Stimulated activated naive CD4-positive, alpha-beta T cell treated with Interleukin-2 at 50 U/mL for 16 hours (primary cell): ENCODE measurements around the gene PLXNA4.

Experiments
- DNase-seq: peaks from one replicate; lab custom pipeline; 2025; lab: John Stamatoyannopoulos, UW

Gene PLXNA4

DNA sequence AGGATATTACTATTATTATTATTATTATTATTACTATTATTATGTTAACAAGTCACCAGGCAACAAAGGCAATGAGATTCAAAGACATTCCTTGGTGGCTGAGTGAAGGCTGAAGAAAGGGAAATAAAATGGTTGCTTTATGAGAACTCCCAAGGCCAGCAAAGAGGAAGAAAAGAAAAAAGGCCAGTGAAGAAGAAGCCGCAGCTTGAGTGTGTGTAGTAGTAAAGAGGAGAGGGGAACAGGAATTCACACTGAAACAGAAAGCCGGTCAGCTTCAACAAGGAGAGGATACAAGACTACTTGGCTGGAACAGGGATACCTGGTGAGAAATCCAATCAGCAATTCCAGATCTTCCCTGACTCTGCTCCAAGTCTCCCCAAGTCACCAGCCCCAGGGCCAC, 42.4 kb downstream of the PLXNA4 start:
- DNase-seq = no peak

DNA sequence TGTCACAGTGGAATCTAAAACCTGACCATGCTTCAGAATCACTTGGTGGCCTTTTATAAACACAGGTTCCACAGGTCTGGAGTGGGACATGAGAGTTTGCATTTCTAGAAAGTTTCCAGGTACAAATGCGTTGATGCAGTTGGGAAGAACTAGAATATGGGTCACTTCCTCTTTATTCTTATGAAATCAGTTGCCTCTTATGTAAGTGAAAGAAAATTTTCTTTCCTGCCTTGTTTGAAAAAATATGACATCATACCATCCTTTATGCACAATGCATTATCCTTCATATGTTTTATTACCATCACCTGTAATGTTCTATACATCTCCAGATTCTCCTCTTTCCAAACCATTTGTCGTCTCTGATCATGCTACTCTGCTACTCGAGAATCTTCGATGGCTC, 44.0 kb downstream of the PLXNA4 start:
- no peak for DNase-seq

DNA sequence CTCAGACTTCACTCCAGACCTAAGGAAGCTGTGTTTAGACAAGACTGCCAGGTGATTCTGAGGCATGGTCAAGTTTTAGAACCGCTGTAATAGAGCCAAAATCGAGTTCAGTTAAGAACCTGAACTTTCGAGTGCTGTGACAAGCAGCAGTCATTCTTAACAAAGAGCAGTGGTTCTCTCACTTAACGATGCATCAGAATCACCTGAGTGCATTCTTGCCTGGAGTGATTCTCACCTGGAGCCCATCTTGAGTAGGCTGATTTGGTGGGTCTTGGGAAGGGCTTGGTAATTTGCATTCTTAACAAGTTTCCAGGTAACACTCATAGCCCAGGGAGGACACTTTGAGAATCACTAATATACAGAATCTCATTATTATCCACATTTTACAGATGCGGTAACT, 44.7 kb downstream of the PLXNA4 start:
- no peak for DNase-seq

DNA sequence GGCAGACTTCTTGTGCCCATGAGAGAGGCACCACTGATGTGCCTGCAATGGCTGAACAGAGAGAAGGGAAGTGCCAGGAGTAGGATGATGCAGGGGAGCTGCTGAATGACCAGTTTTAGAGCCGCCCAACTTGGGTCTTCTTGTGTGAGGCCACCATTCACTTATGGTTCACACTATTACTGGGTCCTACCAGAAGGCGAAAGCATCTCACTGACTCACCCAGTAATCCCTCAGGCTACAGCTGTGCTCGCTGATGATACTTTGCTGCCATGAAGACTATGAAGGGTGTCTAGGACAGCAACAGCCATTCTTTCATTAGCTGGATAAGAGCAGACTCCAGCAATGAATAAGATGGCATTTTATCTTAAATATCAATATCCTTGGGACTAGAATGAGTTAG, 47.6 kb downstream of the PLXNA4 start:
- no peak for DNase-seq

DNA sequence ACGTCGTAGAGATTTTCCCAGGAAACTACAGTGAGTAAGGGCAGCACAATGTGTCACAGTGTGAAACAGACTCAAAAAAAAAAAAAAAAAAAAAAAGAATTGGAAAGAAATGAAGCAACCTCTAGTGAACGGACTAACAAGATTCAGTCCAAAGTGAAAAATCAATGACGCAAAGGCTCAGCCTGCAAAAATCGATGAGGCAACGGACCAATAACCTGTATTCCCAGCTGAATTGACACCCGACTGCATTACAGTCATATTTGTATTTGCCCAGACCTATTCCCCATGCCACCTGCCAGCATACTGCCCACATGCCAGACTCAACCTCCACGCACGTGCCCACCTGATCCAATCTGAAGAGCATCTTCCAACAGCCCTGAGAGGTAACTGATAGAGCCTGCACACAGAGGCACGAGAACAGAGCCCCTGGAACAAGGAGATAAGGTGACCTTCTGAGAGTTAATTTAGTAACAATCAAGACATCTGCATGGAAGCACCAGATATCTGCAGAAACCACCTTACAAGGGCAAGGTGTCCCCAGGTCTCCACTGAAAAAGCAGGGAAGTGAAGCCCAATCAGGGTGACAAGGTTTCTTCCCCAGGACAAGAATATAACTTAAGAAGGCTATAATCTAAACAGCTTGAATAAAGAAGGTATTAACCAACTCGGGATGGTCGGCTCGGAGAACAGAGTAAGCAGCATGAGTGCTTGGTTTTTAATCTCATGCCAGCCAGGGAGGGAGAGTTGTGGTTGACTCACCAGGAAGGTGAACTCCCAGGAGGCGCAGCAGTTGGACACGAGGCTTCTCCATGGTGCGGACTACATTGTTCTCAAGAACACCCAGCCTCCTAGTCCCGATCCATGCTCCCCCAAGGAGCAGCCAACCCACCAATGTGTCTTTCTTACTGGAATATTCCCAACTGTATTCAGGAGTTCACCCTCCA, 48.5 kb downstream of the PLXNA4 start:
- no peak for DNase-seq

DNA sequence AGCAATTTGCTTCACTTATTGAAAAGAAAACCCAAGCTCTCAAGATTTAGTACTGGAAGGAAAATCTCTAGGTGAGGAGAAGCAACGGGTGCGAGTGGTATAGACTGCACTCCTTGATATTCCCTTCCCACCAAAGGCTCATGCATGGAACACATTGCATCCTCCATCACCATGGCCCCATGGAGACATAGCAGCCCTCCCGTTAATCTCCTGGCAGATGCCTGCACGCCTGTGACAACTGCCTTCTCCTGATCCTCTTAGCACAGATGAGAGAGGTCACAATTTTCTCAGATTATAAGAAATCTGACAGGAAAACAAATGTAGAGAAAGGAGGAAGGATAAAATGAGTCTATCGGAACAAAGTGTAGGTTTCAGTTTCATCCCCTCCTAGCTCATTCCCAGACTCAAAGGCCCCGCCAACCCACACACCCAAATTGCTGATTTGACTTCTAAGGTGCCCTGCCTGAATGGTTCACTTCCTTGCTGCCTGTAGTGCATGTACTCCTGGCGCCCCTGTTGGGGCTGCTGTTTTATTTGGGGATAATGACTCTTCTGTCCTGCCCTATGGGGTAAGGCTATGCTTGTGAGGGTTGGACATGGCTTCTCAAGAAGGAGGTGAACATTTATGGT, 50.0 kb downstream of the PLXNA4 start:
- DNase-seq = no peak

DNA sequence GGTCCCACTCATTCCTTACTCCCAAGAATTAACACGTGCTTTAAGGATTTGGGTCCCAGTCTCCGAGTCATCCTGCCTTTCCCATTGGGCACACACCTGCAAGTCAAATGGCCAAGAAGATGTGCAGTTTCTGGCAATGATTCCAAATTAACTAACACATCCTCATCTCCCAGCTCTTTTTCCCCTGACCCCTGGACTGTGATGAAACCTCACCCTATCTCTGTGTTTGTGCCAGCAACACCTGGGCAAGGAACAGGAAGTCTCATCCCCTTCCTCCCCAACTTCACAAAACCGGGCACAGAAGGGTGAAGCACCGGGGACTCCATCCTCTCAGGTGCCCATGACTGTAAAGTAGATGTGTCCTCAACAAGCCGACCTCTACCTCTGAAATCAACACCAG, 54.8 kb downstream of the PLXNA4 start:
- no peak for DNase-seq

DNA sequence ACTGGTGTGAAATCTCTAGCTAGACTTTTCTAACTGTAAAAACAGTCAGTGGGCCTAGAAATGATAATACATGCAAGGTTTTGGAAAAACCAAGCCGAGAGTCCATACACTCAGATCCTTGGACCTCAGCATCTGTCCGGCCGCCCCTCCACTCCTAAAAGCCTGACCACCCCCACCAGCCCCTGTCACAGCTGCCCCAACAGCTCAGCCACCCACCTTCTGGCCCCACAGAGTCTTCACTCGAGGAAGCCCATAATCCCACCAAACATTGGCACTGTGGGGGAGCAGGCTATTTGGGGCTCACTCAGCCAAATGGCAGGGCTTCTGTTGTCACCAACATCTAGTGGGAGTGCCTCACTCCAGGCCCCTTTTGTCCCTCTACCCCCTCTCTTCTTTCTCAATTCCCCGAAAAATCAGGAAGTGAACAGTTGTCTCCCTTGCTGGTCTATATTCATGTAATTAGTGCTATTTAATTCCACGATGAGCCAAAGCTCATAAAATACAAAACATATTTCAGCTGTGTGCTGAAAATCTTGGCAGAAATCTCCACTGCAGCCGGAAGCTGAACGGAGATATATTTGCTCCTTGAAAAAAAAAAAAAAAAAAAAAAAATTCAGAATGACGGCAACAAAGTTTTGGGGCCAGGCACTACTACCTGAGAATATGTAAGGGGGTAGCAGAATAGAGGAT, 55.5 kb downstream of the PLXNA4 start:
- no peak for DNase-seq

DNA sequence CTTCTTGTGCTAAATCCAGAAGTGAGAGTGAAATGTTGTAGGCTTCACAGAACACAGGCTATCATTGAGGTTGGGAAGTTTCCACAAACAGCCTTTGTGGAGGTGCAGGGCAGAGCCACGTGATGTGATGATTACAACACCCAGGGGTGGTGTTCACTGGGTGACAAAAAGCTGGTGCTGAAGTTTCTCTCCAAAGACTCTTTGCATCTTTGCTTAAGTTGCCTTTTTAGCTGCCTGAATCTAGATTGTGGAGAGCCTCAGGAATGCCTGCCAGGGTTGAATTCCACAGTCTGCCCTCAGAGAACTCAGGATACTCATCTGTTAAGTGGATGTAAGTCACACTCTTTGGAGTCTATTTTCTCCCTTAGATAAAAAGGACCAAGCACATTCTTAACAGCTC, 56.3 kb downstream of the PLXNA4 start:
- no peak for DNase-seq

DNA sequence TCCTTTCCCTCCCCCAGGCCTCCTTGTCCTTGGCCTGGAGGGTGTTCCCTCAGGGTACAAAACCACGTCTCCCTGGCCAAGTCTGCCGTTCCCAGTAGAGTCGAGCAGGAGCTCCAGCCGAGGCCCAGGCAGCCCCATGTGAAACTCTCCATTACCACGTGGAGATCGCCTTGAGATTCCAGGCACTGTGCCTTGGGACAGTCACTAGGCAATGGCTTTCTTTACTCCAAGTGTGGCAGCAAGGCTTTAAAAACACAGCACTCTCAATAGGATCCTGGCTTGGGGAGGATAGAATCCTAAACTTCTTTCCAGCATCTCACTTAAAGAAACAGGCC, 57.5 kb downstream of the PLXNA4 start:
- no peak for DNase-seq

DNA sequence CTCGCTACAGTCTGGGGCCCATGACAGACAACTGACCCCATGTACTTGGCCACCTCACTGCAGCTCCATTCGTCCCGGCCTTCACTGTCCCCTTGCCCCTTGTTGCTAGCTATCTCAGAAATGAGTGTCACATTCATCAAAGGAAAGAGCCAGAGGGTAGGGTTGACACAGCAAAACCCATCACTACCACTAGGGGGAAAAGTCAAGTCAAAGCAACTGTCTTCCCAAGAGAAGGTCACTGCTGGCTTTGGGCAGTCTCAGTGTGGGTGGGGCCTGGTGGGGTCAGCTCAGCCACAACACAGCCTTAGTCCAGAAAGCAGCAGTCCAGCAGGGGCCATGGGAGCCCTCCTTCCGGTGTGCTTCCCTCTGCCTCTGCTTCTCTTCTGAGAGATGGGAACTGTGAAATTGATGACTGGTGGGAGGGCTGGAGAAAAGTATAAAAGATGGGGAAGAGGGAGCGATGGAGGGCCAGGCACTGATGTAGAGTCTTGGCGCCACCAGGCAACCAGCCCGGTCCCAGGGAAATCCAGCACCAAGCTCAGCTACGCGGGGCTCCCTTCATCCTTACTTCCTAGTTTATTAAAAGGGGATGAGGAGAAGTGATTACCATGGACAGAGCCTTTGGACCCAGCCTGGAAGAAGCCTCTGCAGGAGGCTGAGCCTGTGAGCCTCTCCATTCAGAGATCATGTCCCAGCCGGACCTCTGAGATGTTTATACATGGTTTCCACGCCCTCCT, 58.0 kb downstream of the PLXNA4 start:
- DNase-seq = no peak

DNA sequence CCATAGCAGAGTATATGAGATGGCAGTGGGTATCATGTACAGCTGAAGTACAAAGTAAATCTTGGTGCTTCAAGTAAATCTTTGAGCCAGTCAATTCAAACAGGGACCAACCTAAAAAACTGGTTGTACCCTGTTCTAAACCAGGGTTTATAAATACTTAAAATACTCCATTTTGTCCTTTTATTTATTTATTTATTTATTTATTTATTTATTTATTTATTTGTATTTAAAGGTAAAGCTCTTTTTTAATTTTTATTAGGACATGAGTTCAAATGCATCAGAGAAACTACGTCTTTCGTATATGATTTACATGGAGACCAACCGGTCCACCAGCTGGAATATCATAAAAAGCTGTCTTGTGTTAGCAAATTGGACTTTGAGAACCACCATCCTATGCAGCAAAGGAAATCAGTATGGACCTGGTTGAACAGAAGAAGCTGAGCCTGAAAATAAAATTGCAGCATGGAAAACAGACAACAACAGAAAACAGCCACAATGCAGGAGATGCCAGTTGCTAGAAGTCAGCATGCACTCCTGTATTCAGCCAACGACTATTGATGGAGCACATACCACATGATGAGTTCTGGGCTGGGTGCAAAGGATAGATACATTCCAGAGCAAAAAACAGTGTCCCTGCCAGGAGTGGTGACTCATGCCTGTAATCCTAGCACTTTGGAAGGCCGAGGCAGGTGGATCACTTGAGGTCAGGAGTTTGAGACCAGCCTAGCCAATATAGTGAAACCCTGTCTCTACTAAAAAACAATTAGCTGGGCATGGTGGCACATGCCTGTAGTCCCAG, 60.0 kb downstream of the PLXNA4 start:
- DNase-seq = no peak

DNA sequence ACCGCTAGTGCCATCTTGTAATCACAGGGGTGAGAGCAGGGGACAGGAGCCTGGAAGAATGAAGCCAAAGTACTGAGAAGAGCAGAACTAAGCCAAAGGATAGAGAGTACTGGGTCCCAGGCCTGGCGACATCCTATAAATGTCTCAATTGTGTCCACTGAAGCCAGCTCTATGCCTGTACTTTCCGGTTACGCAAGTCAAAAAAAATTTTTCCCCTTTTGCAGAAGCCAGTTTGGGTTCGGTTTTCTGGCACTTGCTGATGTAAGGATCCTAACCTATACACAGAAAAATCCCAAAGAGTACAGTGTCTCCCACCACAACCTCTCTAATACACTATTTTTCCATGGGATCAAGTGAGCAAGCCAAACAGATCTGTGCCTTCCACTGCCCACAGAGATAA, 61.1 kb downstream of the PLXNA4 start:
- DNase-seq = no peak

DNA sequence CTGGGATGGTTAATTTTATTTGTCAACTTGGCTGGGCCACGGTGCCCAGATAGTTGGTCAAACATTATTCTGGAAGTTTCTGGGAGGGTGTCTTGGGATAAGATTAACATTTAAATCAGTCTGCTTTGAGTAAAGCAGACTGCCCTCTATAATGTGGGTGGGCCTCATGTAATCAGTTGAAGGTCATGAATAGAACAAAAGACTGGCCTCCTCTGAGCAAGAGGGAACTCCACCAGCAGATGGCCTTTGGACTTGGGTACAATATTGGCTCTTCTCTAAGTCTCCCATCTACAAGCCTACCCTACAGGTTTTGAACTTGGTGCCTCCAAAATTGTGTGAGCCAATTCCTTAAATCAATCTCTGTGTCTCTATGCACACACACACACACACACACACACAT, 61.8 kb downstream of the PLXNA4 start:
- DNase-seq = no peak

DNA sequence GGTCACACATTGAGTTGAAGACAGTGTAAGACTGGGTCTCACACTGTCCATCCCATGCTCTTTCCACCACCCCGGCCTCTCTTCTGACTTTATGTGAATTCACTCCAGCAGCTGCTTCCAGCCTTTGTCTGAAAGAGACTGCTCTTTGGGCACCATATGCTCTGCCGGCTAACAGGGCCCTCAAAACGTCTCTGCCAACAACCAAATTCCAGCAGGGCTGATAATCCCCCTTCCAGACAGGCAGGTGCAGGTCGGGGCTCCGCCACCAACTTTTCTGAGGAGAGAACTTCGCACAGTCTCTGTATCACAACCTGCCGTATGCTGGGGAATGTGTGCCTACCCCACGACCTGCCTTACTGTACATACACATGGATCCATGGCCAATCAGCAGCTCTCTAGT, 64.3 kb downstream of the PLXNA4 start:
- no peak for DNase-seq

DNA sequence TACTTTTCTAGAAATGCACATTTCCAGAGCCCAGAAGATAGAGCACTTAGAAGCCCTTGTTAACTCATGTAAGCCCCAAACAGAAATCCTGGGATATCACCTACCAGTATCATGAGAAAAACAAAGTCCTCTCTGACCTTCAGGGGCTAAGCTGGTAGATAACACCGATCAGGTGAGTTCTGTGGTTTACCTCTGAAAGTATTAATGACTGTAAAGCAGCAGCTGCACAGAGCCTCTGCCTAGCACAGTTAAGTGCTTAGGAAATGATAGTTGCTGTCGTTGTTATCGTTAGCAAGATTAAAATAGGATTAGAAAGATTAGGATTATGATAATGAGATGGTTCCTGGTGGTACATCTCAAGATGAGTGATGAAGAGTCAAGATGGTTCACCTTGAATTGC, 64.9 kb downstream of the PLXNA4 start:
- no peak for DNase-seq

DNA sequence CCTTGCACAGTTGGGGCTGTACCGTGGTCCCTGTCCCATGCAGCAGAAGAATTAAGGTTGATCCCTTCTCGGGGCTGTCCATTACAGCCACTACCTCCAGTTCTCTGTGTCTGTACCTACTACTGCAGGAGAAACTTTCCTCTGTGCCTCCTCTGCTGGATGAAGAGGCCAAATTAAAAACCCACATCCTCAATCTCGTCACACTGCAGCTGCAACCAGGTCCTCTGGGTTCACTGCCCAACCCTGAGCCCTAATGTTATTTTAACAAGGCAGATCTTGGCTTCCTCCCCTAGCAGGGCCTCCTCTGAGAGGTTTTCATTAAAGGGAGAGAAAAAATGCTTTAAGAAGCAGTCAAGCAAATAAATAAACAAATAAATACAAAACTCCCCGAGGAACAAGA, 66.6 kb downstream of the PLXNA4 start:
- no peak for DNase-seq

DNA sequence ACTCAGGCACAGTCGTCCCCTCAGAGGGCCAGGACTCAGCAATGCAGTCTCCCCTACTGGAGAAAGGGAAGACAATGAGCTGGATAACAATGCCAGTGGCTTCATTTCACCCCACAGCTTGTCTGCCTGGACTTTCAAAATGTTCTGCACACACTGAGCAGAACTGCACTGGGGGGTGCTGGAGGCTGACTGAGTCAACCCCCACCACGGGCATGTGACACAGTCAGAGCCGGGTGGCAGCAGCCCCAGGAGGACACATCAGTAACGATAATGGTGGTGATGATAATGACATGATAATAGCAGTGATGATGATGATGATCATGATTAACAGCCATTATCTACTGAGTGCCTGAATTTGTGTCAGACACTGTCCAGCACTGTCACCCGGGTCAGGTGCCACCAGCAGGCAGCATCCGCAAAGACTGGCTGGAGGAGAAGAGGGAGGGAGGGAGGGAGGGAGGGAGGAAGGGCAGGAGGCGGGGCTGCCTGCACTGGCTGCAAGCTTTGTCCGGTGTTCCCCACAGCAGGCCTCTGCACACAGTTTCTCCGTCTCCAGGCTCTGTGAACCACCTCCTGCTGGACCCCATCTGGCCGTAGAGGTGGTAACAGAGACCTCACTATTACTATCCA, 67.4 kb downstream of the PLXNA4 start:
- DNase-seq = no peak

DNA sequence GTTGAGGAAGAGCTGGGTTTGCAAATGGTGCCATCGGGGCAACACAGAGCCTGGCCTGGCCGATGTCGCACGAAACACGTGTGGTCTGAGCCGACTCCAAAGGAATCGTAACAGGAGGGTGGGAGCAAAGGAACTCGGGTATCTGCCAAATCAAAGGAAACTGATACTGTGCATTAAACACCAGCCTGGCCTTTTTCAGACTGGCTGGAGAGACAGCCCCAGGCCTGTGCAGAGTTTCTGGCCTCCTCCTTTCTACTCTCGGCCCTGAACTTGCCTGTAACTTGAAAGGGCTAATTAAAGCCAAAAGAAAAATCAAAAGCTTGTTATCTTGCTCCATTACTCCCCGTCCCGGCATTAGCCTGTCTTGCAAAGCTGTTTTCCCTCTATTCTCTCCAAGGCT, 71.4 kb downstream of the PLXNA4 start:
- DNase-seq = no peak

DNA sequence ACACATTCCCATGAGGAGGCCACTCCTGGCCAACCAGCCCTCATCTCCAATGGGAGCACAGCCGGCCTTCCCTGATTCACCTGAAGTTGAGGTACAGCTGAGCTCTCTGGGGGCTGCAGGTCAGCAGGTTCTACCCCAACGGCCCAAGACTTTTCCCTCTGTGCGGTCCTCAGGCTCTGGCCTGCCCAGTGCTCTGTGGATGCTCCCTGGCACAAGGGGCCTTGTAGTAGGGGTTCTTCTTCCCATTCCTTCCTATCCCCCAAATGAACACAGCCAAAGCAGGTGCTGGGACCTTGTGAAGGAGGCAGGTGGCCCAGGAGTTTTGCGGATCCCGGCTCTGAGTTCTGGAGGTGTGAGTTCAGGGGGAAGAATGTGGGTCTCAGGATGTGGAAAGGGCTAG, 72.2 kb downstream of the PLXNA4 start:
- DNase-seq = no peak

DNA sequence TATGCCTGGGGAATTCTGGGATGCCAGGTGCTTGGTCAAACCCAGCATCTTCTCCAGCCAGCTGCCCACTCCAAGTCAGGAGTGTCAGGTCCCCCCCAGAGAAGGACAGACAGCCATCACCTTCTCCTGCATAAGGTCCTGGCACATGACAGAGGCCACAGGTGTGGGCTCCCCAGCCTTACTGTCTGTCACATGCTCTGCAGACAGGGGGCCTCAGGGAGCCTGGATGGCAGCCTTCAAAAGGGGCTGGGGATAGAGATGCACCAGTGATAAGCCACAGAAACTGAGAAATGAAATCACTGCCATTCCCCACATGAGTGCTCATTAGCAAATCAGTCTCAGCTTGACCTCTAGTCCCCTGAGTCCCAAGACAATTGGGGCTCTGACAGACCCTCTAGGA, 72.9 kb downstream of the PLXNA4 start:
- DNase-seq = no peak
